GM12891 (cell line): Measurements from ENCODE around the gene PIP5K1B.

Experiments
- PAX5 ChIP-seq: IDR thresholded peaks from 2 replicates; pipeline ENCODE4 v1.6.1; 2011; ENCODE audit warnings: low read length, moderate library complexity, mild to moderate bottlenecking; ENCODE audit not compliant: insufficient read depth, severe bottlenecking
- POLR2A ChIP-seq: IDR thresholded peaks from 2 replicates; pipeline ENCODE4 v1.6.1; 2011; ENCODE audit warnings: low read depth, low read length, control low read depth
- POLR2AphosphoS5 ChIP-seq: IDR thresholded peaks from 2 replicates; pipeline ENCODE4 v1.6.1; 2011; ENCODE audit warnings: low read depth, low read length, control low read depth
- POU2F2 ChIP-seq: IDR thresholded peaks from 2 replicates; pipeline ENCODE4 v1.6.1; 2011; ENCODE audit warnings: low read depth, mild to moderate bottlenecking, control low read depth, low read length, moderate library complexity
- TAF1 ChIP-seq: IDR thresholded peaks from 2 replicates; pipeline ENCODE4 v1.6.1; 2011; ENCODE audit warnings: low read depth, low read length, control low read depth

GRCh38 chr9:68800836-68801235 is 95.8 kb downstream of the PIP5K1B start:
- TF ChIP-seq POLR2AphosphoS5: no peak
- no peak for TF ChIP-seq POLR2A
- no peak for TF ChIP-seq TAF1
- TF ChIP-seq POU2F2: no peak
- no peak for TF ChIP-seq PAX5
